Measurements from ENCODE around the gene EGR2. TPM values are rescaled to one million over a fixed set of nuclear protein-coding genes. Genes with fewer than 3 reads are reported as not detected.

Gene EGR2
- total and polyA plus RNA-seq, 10 of the 15 experiments (the other 5 are each of a cell fraction or from before 2014, with no cell fraction given), result 8.3 to 56.5 (median 16.2) TPM

GRCh38 chr10:62772186-62772974 is 43.8 kb downstream of the EGR2 start (continued):
- TF ChIP-seq PRDM15 (CRISPR knock-in tag; IDR thresholded peaks at IDR 0.05) (no peak), KLF5 (IDR thresholded peaks at IDR 0.05; ENCODE audit: partially characterized antibody) (no peak), ZNF592 (IDR thresholded peaks at IDR 0.05) (no peak), MTA2 (IDR thresholded peaks at IDR 0.05; ENCODE audit: low read depth) (0 out of 2 replicates have a peak, but pooled peaks have one; percentile 16), SIN3A (IDR thresholded peaks at IDR 0.05; ENCODE audit: low read depth, low read length) (no peak), MEF2A (IDR thresholded peaks at IDR 0.05; ENCODE audit: insufficient read depth, low read depth, low read length) (no peak), GATAD2B (conservative IDR thresholded peaks at IDR 0.05; ENCODE audit: low read depth) (no peak), SREBF1 (IDR thresholded peaks at IDR 0.05; ENCODE audit: low read length) (no peak), ZZZ3 (IDR thresholded peaks at IDR 0.05; ENCODE audit: control insufficient read depth, insufficient read length, low read depth) (no peak), ZNF384 (IDR thresholded peaks at IDR 0.05; ENCODE audit: borderline replicate concordance, low read depth, low read length) (no peak), IRF4 (IDR thresholded peaks at IDR 0.05; ENCODE audit: low read depth, low read length) (no peak), CREB1 (IDR thresholded peaks at IDR 0.05; ENCODE audit: low read depth) (no peak)
- TF ChIP-seq, protein P1, sequence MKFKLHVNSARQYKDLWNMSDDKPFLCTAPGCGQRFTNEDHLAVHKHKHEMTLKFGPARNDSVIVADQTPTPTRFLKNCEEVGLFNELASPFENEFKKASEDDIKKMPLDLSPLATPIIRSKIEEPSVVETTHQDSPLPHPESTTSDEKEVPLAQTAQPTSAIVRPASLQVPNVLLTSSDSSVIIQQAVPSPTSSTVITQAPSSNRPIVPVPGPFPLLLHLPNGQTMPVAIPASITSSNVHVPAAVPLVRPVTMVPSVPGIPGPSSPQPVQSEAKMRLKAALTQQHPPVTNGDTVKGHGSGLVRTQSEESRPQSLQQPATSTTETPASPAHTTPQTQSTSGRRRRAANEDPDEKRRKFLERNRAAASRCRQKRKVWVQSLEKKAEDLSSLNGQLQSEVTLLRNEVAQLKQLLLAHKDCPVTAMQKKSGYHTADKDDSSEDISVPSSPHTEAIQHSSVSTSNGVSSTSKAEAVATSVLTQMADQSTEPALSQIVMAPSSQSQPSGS (IDR thresholded peaks at IDR 0.05; ENCODE audit: low read length), result no peak
- TF ChIP-seq, protein P2, sequence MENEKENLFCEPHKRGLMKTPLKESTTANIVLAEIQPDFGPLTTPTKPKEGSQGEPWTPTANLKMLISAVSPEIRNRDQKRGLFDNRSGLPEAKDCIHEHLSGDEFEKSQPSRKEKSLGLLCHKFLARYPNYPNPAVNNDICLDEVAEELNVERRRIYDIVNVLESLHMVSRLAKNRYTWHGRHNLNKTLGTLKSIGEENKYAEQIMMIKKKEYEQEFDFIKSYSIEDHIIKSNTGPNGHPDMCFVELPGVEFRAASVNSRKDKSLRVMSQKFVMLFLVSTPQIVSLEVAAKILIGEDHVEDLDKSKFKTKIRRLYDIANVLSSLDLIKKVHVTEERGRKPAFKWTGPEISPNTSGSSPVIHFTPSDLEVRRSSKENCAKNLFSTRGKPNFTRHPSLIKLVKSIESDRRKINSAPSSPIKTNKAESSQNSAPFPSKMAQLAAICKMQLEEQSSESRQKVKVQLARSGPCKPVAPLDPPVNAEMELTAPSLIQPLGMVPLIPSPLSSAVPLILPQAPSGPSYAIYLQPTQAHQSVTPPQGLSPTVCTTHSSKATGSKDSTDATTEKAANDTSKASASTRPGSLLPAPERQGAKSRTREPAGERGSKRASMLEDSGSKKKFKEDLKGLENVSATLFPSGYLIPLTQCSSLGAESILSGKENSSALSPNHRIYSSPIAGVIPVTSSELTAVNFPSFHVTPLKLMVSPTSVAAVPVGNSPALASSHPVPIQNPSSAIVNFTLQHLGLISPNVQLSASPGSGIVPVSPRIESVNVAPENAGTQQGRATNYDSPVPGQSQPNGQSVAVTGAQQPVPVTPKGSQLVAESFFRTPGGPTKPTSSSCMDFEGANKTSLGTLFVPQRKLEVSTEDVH (IDR thresholded peaks at IDR 0.05; ENCODE audit: low read depth, partially characterized antibody), result no peak

Data from GM12878 (cell line).